GM19240 (cell line): ENCODE measurements around the gene CDC6.

Source experiments
- DNase-seq: peaks from one replicate; pipeline ENCODE4 v3.0.0; 2011; ENCODE audit warnings: low spot score; ENCODE audit not compliant: insufficient read length

The CDC6 gene, protein sequence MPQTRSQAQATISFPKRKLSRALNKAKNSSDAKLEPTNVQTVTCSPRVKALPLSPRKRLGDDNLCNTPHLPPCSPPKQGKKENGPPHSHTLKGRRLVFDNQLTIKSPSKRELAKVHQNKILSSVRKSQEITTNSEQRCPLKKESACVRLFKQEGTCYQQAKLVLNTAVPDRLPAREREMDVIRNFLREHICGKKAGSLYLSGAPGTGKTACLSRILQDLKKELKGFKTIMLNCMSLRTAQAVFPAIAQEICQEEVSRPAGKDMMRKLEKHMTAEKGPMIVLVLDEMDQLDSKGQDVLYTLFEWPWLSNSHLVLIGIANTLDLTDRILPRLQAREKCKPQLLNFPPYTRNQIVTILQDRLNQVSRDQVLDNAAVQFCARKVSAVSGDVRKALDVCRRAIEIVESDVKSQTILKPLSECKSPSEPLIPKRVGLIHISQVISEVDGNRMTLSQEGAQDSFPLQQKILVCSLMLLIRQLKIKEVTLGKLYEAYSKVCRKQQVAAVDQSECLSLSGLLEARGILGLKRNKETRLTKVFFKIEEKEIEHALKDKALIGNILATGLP

DNA sequence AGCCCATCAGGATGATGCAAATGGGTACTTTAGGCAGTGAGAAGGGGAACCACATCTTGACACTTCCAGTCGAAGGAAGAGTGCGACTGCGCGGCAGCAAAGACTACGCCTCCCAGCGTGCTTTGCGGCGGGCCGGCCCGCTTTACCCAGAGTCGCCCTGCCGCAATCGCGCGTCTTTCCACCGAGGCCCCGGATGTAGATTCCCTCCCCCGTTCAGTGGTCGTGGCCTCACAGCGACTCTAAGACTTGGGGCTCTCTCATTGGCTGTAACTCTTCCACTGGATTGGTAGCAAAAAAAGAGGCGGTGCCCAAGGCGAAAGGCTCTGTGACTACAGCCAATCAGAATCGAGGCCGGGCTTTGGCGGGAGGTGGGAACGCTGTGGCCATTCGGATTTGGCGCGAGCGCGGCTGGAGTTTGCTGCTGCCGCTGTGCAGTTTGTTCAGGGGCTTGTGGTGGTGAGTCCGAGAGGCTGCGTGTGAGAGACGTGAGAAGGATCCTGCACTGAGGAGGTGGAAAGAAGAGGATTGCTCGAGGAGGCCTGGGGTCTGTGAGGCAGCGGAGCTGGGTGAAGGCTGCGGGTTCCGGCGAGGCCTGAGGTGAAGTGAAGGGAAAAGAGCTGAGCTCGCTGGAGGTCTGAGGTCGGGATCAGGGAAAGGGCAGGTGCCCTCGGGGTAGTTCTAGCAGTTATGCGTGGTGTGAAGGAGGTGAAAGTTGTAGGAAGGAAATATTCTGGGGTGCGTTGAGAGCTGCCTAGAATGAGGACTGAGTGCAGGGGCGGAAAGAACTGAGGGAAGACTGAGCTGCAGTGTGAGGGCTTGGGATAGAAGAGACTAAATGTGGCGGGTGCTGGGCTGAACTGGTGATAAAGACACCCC, at the start of gene CDC6:
Gene CDC6, plus strand, starts transcription at position 386 of the 876 bp plus-strand sequence. CDS start 1,542 bp downstream, outside the sequence.
- DNase-seq = peak; percentile 89

DNA sequence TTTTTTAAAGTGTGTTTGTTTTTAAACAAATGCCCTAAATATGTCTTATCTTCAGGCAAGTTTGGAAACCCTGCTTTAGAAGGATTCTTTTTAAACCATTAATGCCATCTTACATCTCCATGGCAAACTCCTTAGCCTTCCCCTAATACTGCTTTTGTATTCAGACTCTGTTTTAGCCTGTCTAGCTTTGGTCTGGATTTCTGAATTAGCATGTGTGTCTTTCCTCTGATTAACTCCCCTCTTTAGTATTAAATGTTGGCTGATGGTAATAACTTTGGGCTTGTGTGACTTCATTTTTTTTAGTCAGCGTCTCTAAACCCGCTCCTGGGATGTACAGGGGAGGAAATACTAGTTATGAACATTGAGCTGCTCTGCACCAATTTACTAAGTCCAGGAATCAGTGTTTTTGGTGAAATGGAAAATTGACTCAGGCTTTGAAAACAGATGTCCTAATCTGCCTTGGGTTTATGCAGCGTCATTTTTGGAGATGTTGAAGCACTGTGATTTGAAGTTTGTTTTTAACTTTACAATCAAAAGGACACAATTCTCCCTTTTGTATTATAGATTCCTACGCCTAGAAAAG, 46.3 kb upstream of the CDC6 start:
- no peak for DNase-seq

DNA sequence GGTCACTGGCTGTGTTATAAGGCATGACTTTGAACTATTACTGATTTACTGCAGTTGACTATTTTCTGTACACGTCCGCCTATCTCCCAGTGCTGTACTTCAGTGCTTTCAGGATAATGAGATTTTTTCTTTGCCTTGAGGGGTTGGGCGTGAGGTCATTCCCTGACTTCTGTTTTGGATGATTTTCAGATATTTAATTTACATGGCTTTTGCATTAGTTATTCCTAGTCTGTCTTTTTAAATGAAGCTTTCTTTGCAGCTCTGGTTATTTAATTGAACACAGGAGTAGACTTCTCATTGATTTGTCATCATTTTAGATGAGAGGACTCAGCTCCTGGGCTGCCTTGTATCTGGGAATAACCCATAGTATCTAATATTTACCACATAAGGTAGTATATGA, 44.9 kb upstream of the CDC6 start:
- DNase-seq = no peak

DNA sequence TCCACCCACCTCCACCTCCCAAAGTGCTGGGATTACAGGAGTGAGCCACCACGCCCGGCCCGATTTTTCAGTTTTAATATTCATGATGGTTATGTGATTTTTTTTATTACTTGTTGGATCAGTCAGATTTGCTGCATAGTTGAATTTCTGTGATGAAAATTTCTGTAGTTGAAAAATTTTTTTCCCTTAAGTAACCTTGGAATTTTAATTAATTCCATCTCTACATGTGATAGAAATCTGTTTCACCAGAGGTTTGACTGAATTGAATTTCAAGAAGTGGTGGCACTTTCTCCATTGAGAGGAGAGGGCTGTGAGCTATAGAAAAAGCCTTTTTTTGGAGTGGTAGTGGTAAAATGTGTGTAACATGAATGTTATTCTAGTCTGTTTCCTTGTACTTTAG, 43.9 kb upstream of the CDC6 start:
- DNase-seq = no peak

DNA sequence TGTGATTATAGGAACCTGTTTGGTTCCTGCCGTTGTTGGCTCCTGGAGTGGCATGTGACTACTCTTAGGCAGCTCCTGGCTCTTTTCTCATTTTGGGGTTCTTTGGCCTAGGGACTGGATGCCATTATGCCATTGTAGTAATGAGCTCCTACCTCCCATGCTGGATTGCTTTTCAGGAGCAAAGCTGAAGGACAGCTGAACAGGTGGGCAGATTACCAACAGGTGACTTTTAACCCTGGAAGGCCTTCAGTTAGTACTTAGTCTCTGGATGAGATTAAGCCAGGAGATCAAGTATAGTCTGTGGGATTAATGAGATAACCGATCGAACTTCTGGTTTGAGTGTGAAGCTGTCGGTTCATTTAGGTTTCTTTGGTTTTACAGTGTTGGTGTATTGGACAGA, 43.4 kb upstream of the CDC6 start:
- DNase-seq = no peak

DNA sequence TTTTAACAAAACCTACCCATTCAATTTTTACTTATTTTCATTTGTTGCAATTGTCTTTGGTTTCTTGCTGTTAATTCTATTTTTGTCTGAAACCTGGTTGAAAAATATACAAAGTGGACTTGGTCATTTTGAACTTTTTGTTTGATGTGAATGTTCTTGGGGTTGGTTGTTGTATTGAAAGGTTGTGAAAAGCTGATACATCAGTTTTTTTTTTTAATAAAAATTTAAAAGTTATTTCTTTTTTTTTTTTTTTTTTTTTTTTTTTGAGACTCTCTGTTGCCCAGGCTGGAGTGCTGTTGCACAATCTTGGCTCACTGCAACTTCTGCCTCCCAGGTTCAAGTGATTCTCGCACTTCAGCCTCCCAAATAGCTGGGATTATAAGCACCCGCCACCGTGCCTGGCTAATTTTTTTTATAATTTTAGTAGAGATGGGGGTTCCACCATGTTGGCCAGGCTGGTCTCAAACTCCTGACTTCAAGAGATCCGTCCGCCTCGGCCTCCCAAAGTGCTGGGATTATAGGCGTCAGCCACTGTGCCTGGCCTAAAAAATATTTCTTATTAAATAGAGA, 39.7 kb upstream of the CDC6 start:
- DNase-seq = no peak

DNA sequence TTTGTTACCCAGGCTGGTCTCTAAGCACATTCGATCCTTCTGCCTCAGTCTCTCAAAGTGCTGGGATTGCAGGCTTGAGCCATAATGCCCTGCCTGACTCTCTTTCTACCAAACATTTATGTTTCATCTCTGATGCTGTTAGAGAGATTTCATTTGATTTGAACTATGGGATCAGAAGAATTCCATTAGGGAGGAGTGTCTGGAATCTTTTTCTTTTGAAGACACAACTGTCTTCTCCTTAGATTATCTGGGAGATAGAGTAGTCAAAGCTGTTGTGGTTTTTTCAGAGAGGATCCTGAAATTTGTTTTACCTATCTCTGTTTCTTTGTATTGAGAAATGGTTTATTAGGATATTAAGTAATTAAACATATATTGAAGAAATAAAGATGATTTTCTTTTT, 39.2 kb upstream of the CDC6 start:
- no peak for DNase-seq

DNA sequence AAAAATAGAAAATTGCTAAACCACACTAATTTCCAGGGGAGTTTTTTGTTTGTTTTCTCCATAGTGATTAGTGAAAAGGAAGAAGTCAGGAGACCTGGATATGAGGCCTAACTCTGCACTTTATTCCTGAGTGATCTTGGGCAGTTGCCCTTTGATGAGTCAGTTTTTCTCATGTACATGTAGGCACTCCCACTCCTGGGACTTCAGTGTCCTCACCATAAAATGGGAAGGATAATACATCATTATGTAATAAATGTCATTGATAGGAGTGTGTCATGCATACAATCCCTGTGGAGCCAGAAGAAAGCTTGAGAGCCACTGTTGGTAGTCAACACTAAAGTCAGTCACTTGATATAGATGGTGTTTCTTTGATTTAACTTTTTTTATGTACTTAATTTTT, 36.1 kb upstream of the CDC6 start:
- no peak for DNase-seq

DNA sequence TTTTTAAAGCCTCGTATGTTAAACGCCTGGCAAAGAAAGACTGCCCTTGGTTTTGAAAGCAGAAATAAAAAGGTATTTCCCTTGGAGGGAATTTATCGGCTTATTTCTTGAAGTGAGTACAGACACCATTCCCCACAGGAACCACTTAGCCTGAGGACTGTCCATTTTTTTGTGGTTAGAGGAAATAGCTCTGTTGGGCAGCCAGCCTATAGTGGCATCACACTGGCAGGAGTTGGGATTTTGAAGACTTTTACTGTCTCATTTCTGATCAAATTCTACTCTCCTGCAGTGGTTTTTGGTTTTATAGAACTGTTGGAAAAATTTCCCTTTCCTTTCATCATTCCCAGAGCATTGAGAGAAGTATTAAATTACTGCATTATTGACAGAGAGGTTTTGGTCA, 34.1 kb upstream of the CDC6 start:
- no peak for DNase-seq

DNA sequence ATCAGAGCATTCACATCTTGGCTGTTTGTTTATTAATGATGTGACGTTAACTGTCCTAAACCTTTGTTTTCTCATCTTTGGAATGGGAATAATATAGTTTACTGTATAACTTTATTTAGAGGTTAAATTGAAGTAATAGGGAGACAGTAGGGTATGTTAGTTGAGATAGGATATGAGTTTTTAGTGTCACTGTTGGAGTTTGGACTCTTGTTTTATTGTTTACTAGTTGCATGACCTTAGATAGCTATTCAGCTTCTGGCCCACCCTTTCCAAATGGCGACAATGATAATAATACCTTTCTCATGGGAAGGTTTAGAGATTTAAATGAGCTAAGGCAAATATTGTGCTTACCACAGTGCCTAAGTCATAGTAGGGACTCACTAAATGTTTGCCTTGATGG, 28.2 kb upstream of the CDC6 start:
- DNase-seq = no peak

DNA sequence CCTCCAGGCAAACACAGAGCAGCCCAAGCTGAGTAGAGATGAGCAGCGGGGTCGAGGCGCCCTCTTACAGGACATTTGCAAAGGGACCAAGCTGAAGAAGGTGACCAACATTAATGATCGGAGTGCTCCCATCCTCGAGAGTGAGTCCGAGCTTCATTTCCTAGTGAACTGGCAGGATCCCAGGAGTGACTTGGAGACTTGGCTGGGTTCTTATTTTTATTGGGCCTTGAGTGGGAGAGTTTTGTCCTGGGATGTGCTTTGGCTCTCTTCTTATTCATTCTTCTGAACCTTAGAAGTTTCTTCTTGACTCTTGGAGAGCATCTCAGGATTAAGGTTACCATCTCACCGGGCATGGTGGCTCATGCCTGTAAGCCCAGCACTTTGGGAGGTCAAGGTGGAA, 27.2 kb upstream of the CDC6 start:
- DNase-seq = no peak

DNA sequence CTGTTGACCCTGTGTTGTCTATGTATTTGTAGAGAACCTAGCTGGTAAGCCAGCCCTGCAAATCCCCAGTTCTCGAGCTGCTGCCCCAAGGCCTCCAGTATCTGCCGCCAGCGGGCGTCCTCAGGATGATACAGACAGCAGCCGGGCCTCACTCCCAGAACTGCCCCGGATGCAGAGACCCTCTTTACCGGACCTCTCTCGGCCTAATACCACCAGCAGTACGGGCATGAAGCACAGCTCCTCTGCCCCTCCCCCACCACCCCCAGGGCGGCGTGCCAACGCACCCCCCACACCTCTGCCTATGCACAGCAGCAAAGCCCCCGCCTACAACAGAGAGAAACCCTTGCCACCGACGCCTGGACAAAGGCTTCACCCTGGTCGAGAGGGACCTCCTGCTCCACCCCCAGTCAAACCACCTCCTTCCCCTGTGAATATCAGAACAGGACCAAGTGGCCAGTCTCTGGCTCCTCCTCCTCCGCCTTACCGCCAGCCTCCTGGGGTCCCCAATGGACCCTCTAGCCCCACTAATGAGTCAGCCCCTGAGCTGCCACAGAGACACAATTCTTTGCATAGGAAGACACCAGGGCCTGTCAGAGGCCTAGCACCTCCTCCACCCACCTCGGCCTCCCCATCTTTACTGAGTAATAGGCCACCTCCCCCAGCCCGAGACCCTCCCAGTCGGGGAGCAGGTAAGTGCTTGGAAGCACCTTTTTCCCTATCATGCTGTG, 23.1 kb upstream of the CDC6 start:
- DNase-seq = no peak

DNA sequence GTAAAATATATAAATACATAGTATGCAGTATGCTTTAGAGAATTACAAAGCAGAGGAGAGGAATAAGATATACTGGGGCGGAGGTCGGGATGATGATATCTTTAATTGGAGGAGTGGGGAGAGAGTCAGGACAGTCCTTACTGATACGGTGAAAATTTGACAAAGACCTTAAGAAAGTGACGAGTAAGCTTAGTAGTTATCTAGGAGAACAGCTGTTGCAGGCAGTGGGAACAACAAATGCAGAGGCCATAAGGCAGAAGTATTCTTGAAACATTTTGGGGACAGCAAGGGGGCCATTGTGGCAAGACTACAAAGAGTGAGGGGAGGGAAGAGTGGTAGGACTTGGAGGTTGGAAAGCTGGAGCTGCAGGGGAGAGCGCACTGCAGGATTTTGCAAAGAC, 22.3 kb upstream of the CDC6 start:
- no peak for DNase-seq

DNA sequence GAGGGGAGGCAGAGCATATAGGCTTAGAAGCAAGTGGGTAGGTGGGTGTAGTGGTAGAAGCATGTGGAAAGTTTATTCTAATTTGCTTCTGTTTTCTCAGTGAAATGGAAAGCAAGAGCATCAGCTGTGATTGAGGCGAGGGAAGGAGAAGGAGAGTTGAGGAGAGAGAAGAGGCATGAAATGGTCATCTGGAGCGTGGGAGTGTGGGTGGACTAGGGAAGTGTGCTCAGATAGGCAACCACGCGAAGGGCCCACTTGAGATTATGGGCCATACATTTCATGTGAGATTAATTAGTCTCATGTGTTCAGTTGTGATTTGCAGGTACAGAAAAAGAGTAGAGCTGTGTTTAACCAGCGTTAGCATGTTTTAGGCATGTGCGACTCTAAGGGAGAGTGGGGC, 20.8 kb upstream of the CDC6 start:
- DNase-seq = no peak

DNA sequence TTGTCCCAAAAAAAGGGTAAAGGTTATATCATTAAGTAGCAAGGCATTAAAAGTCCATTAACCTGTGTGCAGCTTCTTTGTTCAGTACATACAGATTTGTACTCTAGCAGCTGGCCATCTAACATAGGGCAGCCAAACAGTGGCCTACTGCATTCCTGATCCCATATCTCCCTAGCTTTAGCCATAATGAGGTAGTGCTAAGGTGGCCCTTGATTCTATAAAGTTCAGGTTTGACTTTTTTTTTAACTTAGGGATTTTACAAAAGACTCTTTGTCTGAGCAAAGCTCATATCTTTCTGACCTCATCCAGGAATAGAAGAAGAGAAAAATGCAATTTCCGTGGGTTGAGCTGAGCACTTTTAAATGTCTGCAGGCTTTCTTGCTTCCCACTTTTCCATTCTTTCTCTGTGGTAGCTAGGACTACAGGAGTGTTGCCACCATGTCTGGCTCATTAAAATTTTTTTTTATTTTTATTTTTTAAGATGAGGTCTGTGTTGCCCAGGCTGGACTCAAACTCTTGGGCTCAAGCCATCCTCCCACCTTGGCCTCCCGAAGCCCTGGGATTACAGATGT, 19.5 kb upstream of the CDC6 start:
- no peak for DNase-seq

DNA sequence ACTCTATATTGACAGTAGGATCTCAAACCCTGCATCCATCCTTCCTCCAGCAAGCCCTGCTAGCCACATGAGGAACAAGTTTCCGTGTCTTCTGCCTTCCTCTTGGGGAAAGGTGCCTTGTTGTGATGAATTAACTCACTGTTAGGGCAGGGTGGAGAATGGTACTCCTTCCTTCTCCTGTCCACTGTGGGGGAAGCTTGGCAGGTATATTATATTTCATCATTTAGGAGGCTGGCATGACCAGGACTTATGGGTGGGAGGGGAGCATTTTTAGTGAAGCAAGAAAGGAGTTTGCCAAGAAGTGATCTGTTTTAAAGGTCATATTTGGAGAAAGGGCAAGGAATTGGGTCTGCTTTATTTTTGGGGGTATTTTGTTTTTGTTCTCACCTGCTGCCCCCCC, 9.3 kb upstream of the CDC6 start:
- DNase-seq = no peak

DNA sequence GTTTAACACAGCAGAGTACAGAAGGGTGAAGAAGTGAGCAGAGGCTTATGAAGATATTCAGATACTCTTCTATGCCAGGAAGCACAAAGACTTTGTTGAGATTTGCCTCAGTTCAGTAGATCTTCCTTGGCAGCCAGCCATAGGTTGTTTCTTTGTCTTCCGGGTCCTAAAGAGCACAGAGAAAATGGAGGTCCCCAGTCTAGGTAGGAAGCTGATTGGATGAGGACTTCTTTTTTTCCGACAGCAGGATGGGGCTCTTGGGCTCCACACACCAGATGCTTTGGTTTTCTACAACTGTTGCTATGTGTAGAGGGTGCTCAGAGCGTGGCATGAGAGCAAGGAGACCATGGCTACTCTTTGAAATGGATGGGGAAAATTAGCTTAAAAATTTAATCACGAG, 8.3 kb upstream of the CDC6 start:
- no peak for DNase-seq

DNA sequence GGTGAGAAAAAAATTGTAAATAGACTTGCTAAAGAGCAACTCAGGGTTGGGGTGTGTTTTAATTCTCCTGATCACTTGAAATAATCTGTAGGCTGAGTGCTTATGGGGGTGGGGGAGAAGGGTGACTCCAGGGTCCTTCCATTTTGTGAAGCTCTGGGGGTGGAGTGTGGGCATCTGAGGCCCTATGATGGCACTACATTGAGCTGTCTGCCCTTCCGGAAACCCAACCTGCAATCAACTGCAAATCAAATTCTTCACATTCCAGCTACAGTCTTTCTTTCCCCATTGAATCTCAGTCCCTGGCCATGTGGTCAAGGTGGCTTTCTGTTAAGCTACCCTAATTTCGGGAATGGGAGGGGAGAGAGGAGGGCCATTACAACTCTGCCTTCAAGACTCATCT, 6.0 kb upstream of the CDC6 start:
- no peak for DNase-seq

DNA sequence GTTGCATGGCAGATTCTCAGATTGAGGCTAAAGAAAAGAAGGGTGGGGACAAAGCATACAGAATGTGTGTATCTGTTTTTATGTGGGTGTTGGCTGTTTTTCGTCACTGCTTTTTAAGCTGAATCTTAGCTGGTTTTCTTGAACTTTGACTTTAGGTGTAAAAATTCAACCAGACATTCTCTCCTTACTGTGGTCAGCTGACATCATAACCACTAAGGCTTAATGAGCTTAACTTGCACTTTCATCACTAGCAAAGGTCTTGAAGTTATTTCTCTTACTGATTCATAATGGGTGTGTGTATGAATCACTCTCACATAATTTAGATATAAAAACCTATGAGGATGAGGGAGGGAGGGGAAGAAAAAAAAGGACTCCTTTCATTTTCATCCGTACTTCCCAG, 4.0 kb upstream of the CDC6 start:
- DNase-seq = no peak

DNA sequence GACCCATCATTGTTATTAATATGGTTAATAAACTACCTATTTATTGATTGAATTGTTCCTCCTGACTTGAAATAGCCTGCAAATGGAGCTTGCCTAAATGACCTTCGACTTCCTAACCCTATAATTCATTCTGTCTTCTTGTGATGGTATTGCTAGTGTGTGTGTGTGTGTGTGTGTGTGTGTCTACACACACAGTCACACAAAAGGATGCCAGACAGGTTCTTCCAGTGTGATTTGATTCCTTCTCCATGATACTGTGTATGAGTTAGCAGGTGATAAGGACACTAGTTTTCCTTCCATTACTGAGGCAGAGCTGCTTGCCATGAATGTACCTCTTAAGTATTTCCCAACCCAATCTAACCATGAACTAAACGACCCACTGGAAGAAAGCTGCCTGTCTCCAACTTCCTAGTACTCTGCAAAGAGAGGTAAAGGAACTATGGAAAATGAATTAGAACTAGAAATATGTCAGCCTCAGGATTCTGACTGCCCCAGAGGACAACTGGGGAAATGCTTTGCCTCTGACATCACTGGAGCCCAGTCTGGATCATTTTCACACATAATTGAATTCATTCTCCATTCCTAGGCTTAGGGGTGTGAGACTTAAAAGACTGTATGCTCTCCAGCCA, 3.5 kb upstream of the CDC6 start:
- DNase-seq = no peak
